Esophagus muscularis mucosa (tissue), 4 donors: ENCODE results near the gene PLA2G4F. TPM values are rescaled to one million over a fixed set of nuclear protein-coding genes. Genes with fewer than 3 reads are reported as not detected.

ENCODE experiments used
- DNase-seq: peaks from one replicate; pipeline ENCODE4 v3.0.0-alpha.2; 2017; ENCODE audit errors: extremely low spot score
- H3K27ac ChIP-seq, 4 donors: fragments of 200-600 bp; sonication (generic); replicated peaks in 1 of 4; 1 replicate in 3 of 4; 2 replicates in 1 of 4; pipeline ENCODE4 v1.5.1; 2016 to 2019; ENCODE audit warnings: mild to moderate bottlenecking in 1 of 4
- H3K27me3 ChIP-seq, 4 donors: fragments of 200-600 bp; sonication (generic); one replicate each; pipeline versions ENCODE4 v1.5.1 to v1.6.0; 2016 to 2019
- H3K36me3 ChIP-seq, 4 donors: fragments of 200-600 bp; sonication (generic); one replicate each; pipeline ENCODE4 v1.5.1; 2016 to 2019
- H3K4me1 ChIP-seq, 4 donors: fragments of 200-600 bp; sonication (generic); one replicate each; pipeline ENCODE4 v1.5.1; 2016 to 2019
- H3K4me3 ChIP-seq, 4 donors: fragments of 200-600 bp; sonication (generic); 1 replicate in 2 of 4; 2 replicates in 2 of 4; pipeline ENCODE4 v1.5.1; 2016 to 2019; ENCODE audit warnings: mild to moderate bottlenecking in 4 of 4, moderate library complexity in 1 of 4
- H3K9me3 ChIP-seq, 4 donors: fragments of 200-600 bp; sonication (generic); 1 replicate in 3 of 4; 2 replicates in 1 of 4; pipeline ENCODE4 v1.5.1; 2016 to 2019
- CTCF ChIP-seq, 3 experiments: fragments of 200-600 bp in 2 of 3; fragments of 450-650 bp in 1 of 3; sonication (generic) in 2 of 3; IDR thresholded peaks; one replicate each; pipeline ENCODE4 v1.5.1; 2017 to 2019; ENCODE audit warnings: antibody characterized with exemption in 3 of 3, mild to moderate bottlenecking in 2 of 3, moderate library complexity in 1 of 3
- EP300 ChIP-seq: sonication (generic); formaldehyde crosslinking; IDR thresholded peaks from one replicate; pipeline ENCODE4 v1.6.1; 2017; ENCODE audit warnings: antibody characterized with exemption
- POLR2A ChIP-seq: fragments of 450-650 bp; IDR thresholded peaks from one replicate; pipeline ENCODE4 v1.6.1; 2017; ENCODE audit warnings: antibody characterized with exemption, moderate library complexity, mild to moderate bottlenecking, low read depth
- POLR2AphosphoS5 ChIP-seq, 2 donors: sonication (generic); formaldehyde crosslinking; IDR thresholded peaks; one replicate each; pipeline ENCODE4 v1.6.1; 2017; ENCODE audit warnings: antibody characterized with exemption in 2 of 2
- WGBS: methylation state at CpG from one replicate; pipeline ENCODE4 v1.1.5; 2018; 5-methylcytosine and 5-hydroxymethylcytosine counted together
- intact Hi-C: fragments of 100-400 bp; cut with DNase I; formaldehyde crosslinking; loops from one replicate; pipeline ENCODE4 v1.15.1; 2023
- total RNA-seq, 4 donors: library from RNA; depleted of rRNA; stranded (reverse); fragments of >200 nt; gene quantifications; one replicate each; pipeline versions ENCODE4 v1.1.0 to v1.2.1, GENCODE V29; 2016

Gene PLA2G4F
- total RNA-seq, 4 donors from 2014 or later = 0.11 TPM; not detected in 3

- intact Hi-C loops = no loop called here
- H3K36me3 ChIP-seq = no peaks in the 10 kb centered on the region
- no peak for DNase-seq
- peaks cover 0 to 4% (median 2%) of the 10 kb centered on the region in 4 donors for H3K9me3 ChIP-seq
- no peak overlapping the region for H3K4me3 ChIP-seq
- peaks cover 0 to 4% (median 0%) of the 10 kb centered on the region in 4 donors for H3K27me3 ChIP-seq
- H3K4me1 ChIP-seq = peaks cover 0 to 9% (median 0%) of the 10 kb centered on the region in 4 donors
- 85% methylated on average over 6 of the region's 6 CpGs for WGBS
- no peak overlapping the region for H3K27ac ChIP-seq
- TF ChIP-seq CTCF (IDR thresholded peaks at IDR 0.05) = no peak
- no peak for TF ChIP-seq EP300
- no peak for TF ChIP-seq POLR2AphosphoS5 (IDR thresholded peaks at IDR 0.05)
- no peak for TF ChIP-seq POLR2A
Observed at GRCh38 chr15:42121021-42121420, 35.4 kb downstream of the PLA2G4F start.

- 92% methylated on average over 1 of the region's 1 CpG for WGBS
- no peak for DNase-seq
- Histone ChIP-seq H3K36me3 (no peaks in the 10 kb centered on the region), H3K4me1 (peaks cover 0 to 9% (median 0%) of the 10 kb centered on the region in 4 donors), H3K4me3 (no peak overlapping the region), H3K9me3 (peaks cover 0 to 4% (median 2%) of the 10 kb centered on the region in 4 donors), H3K27me3 (peaks cover 0 to 4% (median 0%) of the 10 kb centered on the region in 4 donors), H3K27ac (no peak overlapping the region)
- intact Hi-C loops = no loop called here
- TF ChIP-seq POLR2AphosphoS5 (IDR thresholded peaks at IDR 0.05) (no peak), POLR2A (no peak), EP300 (no peak), CTCF (IDR thresholded peaks at IDR 0.05) (no peak)
Observed at GRCh38 chr15:42120285-42120684, 36.2 kb downstream of the PLA2G4F start.

GRCh38 chr15:42119446-42119760 lies 37.0 kb downstream of the PLA2G4F start:
- intact Hi-C loops = no loop called here
- H3K4me3 ChIP-seq = no peak overlapping the region
- H3K36me3 ChIP-seq = no peaks in the 10 kb centered on the region
- peaks cover 0 to 4% (median 2%) of the 10 kb centered on the region in 4 donors for H3K9me3 ChIP-seq
- WGBS = 64% methylated on average over 4 of the region's 5 CpGs
- TF ChIP-seq EP300 (no peak), POLR2AphosphoS5 (IDR thresholded peaks at IDR 0.05) (no peak), CTCF (IDR thresholded peaks at IDR 0.05) (no peak), POLR2A (no peak)
- peaks cover 0 to 4% (median 0%) of the 10 kb centered on the region in 4 donors for H3K27me3 ChIP-seq
- H3K4me1 ChIP-seq = peaks cover 0 to 9% (median 0%) of the 10 kb centered on the region in 4 donors
- DNase-seq = no peak
- no peak overlapping the region for H3K27ac ChIP-seq

- Histone ChIP-seq H3K9me3 (peaks cover 0 to 4% (median 2%) of the 10 kb centered on the region in 4 donors), H3K36me3 (no peaks in the 10 kb centered on the region), H3K27ac (no peak overlapping the region), H3K4me3 (no peak overlapping the region), H3K27me3 (peaks cover 0 to 4% (median 0%) of the 10 kb centered on the region in 4 donors), H3K4me1 (peaks cover 0 to 9% (median 0%) of the 10 kb centered on the region in 4 donors)
- TF ChIP-seq POLR2A = no peak
- TF ChIP-seq POLR2AphosphoS5 (IDR thresholded peaks at IDR 0.05) = no peak
- TF ChIP-seq EP300 = no peak
- no peak for TF ChIP-seq CTCF (IDR thresholded peaks at IDR 0.05)
- DNase-seq = no peak
- WGBS = 36% methylated on average over 10 of the region's 10 CpGs
- intact Hi-C loops = no loop called here
Observed at GRCh38 chr15:42118650-42119445, 37.6 kb downstream of the PLA2G4F start.
